ENCODE results near the gene CACNA2D4. TPM values are rescaled to one million over a fixed set of nuclear protein-coding genes. Genes with fewer than 3 reads are reported as not detected.

The CACNA2D4 gene
- total and polyA plus RNA-seq, 5 donors from 2014 or later: 2.9 to 10.4 (median 6.4) TPM

DNA sequence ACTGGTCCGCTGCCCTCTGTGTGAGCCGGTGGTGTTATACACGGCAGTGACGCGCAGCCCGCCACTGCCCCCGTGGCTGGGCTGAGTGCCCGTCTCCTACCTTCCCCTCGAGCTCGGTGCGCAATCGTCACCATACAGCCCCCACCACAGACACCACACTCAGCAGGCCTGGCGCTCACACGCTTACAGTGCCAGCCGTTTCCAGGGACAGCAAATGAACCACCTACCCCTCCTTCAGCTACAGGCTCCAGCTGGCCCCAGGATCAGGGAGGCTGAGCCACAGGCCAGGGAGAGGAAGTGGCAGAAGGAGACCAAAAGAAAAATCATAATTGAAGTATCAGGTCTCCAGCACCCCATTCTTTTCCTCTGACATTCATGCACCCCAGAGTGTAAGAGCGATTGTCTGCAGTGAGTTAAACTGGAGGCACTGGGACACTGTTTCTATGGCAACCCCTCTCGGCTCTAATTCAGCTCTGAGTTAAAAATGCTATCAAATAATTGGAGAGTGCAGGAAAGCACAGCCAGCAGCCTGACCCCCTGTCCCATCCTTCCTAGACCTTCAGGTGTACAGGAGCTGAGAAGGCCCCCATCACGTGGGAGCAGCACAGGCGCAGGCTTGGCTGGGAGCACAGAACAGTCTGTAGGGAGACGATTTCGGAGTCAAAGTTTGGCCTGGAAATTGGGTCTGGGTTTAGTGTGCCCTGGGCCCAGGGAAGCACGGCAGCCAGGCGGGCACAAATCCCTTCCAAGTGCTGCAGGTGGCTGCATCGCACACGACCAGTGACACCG is 80.1 kb downstream of the CACNA2D4 start:
- no peak for DNase-seq

DNA sequence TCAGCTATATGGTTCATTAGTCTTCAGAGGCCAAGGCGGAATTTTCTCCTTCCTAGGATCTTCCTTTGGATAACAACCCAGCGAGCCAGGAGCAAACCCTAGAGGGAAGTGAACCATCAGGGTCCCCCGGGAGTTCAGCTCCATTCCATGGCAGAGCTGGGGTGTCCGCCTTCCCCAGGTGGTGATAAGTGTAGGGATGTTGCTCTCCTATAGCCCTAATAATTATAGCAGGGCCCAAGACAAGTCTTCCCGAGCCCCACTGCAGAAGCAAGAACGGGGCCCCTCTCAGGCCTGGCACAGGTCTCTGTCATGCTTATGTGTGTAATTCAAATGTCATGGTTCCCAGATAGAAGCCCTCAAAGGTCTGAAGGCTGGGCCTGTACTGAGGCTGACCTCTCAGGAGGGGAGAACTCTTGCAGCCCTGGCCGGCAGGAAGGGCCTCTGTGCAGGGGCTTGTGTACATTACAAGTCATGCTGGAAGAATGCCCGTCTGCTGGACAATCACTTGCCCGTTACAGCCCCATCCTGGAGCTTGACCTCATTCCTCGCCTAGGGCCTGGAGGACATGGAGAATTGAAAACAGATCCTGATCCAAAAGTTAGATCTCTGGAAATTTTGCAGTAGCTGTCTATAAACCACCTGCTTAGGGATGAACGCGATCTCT is 80.8 kb downstream of the CACNA2D4 start:
- DNase-seq (no peak), ATAC-seq (ENCODE audit: low read depth in 2 of 2) (no peak)
- Histone ChIP-seq H3K36me3 (ENCODE audit: control insufficient read depth, insufficient read depth, low read length) (no peaks in the 10 kb centered on the region), H3K4me1 (ENCODE audit: control insufficient read depth, insufficient read depth, low read length, poor library complexity, severe bottlenecking) (no peaks in the 10 kb centered on the region), H3K4me3 (ENCODE audit: low read depth, low read length) (no peak overlapping the region), H3K27me3 (ENCODE audit: control insufficient read depth, insufficient read depth, low read length) (no peaks in the 10 kb centered on the region), H3K27ac (ENCODE audit: insufficient read depth, low read length, poor library complexity, severe bottlenecking) (no peak overlapping the region), H3K9me3 (ENCODE audit: control insufficient read depth in 2 of 2, low read length in 2 of 2) (no peaks in the 10 kb centered on the region)
- H3K9me3 Mint-ChIP-seq: no peaks in the 10 kb centered on the region
- H3K27ac Mint-ChIP-seq: no peak overlapping the region
- no peaks in the 10 kb centered on the region for H3K36me3 Mint-ChIP-seq
- H3K27me3 Mint-ChIP-seq: peaks cover 7% of the 10 kb centered on the region
- H3K4me1 Mint-ChIP-seq: peaks cover 0 to 4% (median 0%) of the 10 kb centered on the region in 4 donors
- H3K4me3 Mint-ChIP-seq: no peak overlapping the region

More for the DNA sequence above, 80.1 kb downstream of the CACNA2D4 start:
- Mint-ChIP-seq H3K4me3 (no peak overlapping the region), H3K36me3 (no peaks in the 10 kb centered on the region), H3K27ac (no peak overlapping the region), H3K27me3 (peaks cover 1% of the 10 kb centered on the region), H3K4me1 (peaks cover 0 to 4% (median 0%) of the 10 kb centered on the region in 4 donors), H3K9me3 (no peaks in the 10 kb centered on the region)
- H3K27ac ChIP-seq (ENCODE audit: insufficient read depth, low read length, poor library complexity, severe bottlenecking): no peak overlapping the region
- H3K4me1 ChIP-seq (ENCODE audit: control insufficient read depth, insufficient read depth, low read length, poor library complexity, severe bottlenecking): no peaks in the 10 kb centered on the region
- H3K27me3 ChIP-seq (ENCODE audit: control insufficient read depth, insufficient read depth, low read length): no peaks in the 10 kb centered on the region
- no peaks in the 10 kb centered on the region for H3K9me3 ChIP-seq (ENCODE audit: control insufficient read depth in 2 of 2, low read length in 2 of 2)
- H3K36me3 ChIP-seq (ENCODE audit: control insufficient read depth, insufficient read depth, low read length): no peaks in the 10 kb centered on the region
- no peak overlapping the region for H3K4me3 ChIP-seq (ENCODE audit: low read depth, low read length)
- no peak for ATAC-seq (ENCODE audit: low read depth in 2 of 2)

GRCh38 chr12:1836854-1837421 is 81.5 kb downstream of the CACNA2D4 start:
- ATAC-seq (ENCODE audit: low read depth in 2 of 2): no peak

GRCh38 chr12:1836241-1836803 is 82.1 kb downstream of the CACNA2D4 start:
- no peak for ATAC-seq (ENCODE audit: low read depth in 2 of 2)
- H3K27me3 Mint-ChIP-seq: peaks cover 11% of the 10 kb centered on the region
- peaks cover 0 to 4% (median 0%) of the 10 kb centered on the region in 4 donors for H3K4me1 Mint-ChIP-seq
- Histone ChIP-seq H3K4me3 (ENCODE audit: low read depth, low read length) (no peak overlapping the region), H3K27me3 (ENCODE audit: control insufficient read depth, insufficient read depth, low read length) (no peaks in the 10 kb centered on the region), H3K9me3 (ENCODE audit: control insufficient read depth in 2 of 2, low read length in 2 of 2) (no peaks in the 10 kb centered on the region), H3K4me1 (ENCODE audit: control insufficient read depth, insufficient read depth, low read length, poor library complexity, severe bottlenecking) (no peaks in the 10 kb centered on the region), H3K27ac (ENCODE audit: insufficient read depth, low read length, poor library complexity, severe bottlenecking) (no peak overlapping the region), H3K36me3 (ENCODE audit: control insufficient read depth, insufficient read depth, low read length) (no peaks in the 10 kb centered on the region)
- no peak for DNase-seq
- H3K27ac Mint-ChIP-seq: no peak overlapping the region
- H3K4me3 Mint-ChIP-seq: no peak overlapping the region
- H3K9me3 Mint-ChIP-seq: no peaks in the 10 kb centered on the region
- H3K36me3 Mint-ChIP-seq: no peaks in the 10 kb centered on the region

More at GRCh38 chr12:1836854-1837421, 81.5 kb downstream of the CACNA2D4 start:
- Mint-ChIP-seq H3K4me1 (peaks cover 0 to 4% (median 0%) of the 10 kb centered on the region in 4 donors), H3K27me3 (peaks cover 7% of the 10 kb centered on the region), H3K4me3 (no peak overlapping the region), H3K9me3 (no peaks in the 10 kb centered on the region), H3K36me3 (no peaks in the 10 kb centered on the region), H3K27ac (no peak overlapping the region)
- H3K9me3 ChIP-seq (ENCODE audit: control insufficient read depth in 2 of 2, low read length in 2 of 2): no peaks in the 10 kb centered on the region
- H3K4me3 ChIP-seq (ENCODE audit: low read depth, low read length): no peak overlapping the region
- DNase-seq: no peak
- H3K4me1 ChIP-seq (ENCODE audit: control insufficient read depth, insufficient read depth, low read length, poor library complexity, severe bottlenecking): no peaks in the 10 kb centered on the region
- H3K27ac ChIP-seq (ENCODE audit: insufficient read depth, low read length, poor library complexity, severe bottlenecking): no peak overlapping the region
- H3K27me3 ChIP-seq (ENCODE audit: control insufficient read depth, insufficient read depth, low read length): no peaks in the 10 kb centered on the region
- no peaks in the 10 kb centered on the region for H3K36me3 ChIP-seq (ENCODE audit: control insufficient read depth, insufficient read depth, low read length)

DNA sequence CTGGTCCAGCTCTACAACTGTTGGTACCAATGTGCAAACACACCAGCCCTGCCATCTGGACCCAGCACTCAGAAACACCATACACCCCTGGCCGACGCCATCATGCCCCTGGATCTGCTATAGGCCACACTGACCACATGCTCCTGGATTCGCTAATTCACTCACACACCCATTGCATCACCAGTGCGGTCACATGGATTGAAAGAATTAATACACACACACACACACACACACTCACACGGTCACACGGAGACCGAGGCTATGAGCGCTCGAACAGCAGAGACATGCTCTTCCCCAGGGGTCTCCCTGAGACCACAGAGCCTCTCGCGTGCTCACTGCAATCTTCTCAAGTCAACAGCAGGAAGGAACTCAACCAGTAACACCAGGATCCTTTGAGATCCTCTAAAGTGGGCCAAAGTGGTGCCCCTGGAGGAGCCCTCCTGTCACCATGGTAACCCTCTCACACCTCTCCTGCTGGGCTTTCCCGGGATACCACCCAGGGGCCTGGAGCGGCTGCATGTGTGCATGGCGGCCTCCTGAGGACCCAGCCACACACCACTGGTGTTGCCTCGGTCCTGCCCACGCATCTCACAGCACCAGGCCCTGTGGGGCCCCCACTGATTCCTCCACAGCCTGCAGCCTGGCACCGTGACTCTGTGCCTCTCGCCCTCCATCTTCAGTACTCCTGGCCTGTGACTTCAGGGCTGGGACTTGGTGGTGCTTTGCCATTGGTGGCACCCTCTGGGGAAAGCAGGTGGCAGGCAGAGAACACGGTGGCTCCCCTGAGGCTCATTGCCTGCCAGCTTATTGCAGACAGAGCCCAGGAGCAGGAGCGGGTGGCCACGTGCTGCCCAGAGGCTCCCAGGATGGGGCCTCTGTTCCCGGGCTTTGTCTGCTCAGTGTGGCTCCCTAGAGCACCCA is 83.0 kb downstream of the CACNA2D4 start:
- Histone ChIP-seq H3K4me1 (ENCODE audit: control insufficient read depth, insufficient read depth, low read length, poor library complexity, severe bottlenecking) (no peaks in the 10 kb centered on the region), H3K4me3 (ENCODE audit: low read depth, low read length) (no peak overlapping the region), H3K36me3 (ENCODE audit: control insufficient read depth, insufficient read depth, low read length) (no peaks in the 10 kb centered on the region), H3K27me3 (ENCODE audit: control insufficient read depth, insufficient read depth, low read length) (no peaks in the 10 kb centered on the region), H3K9me3 (ENCODE audit: control insufficient read depth in 2 of 2, low read length in 2 of 2) (no peaks in the 10 kb centered on the region), H3K27ac (ENCODE audit: insufficient read depth, low read length, poor library complexity, severe bottlenecking) (no peak overlapping the region)
- Mint-ChIP-seq H3K27ac (no peak overlapping the region), H3K27me3 (peaks cover 14% of the 10 kb centered on the region), H3K9me3 (no peaks in the 10 kb centered on the region), H3K4me1 (peaks cover 0 to 4% (median 0%) of the 10 kb centered on the region in 4 donors), H3K36me3 (no peaks in the 10 kb centered on the region), H3K4me3 (no peak overlapping the region)
- ATAC-seq (ENCODE audit: low read depth in 2 of 2) (no peak), DNase-seq (no peak)

- no peaks in the 10 kb centered on the region for H3K9me3 ChIP-seq (ENCODE audit: control insufficient read depth in 2 of 2, low read length in 2 of 2)
- Mint-ChIP-seq H3K27me3 (peaks cover 16% of the 10 kb centered on the region), H3K36me3 (no peaks in the 10 kb centered on the region), H3K9me3 (no peaks in the 10 kb centered on the region), H3K27ac (no peak overlapping the region), H3K4me1 (peaks cover 0 to 4% (median 0%) of the 10 kb centered on the region in 4 donors), H3K4me3 (no peak overlapping the region)
- no peak for ATAC-seq (ENCODE audit: low read depth in 2 of 2)
- no peaks in the 10 kb centered on the region for H3K4me1 ChIP-seq (ENCODE audit: control insufficient read depth, insufficient read depth, low read length, poor library complexity, severe bottlenecking)
- no peaks in the 10 kb centered on the region for H3K36me3 ChIP-seq (ENCODE audit: control insufficient read depth, insufficient read depth, low read length)
- H3K27ac ChIP-seq (ENCODE audit: insufficient read depth, low read length, poor library complexity, severe bottlenecking): no peak overlapping the region
- no peak overlapping the region for H3K4me3 ChIP-seq (ENCODE audit: low read depth, low read length)
- no peaks in the 10 kb centered on the region for H3K27me3 ChIP-seq (ENCODE audit: control insufficient read depth, insufficient read depth, low read length)
- DNase-seq: no peak
These were observed 84.1 kb downstream of the CACNA2D4 start for GRCh38 chr12:1834186-1834925.
